ENCODE data around the gene SECISBP2. TPM values are rescaled to one million over a fixed set of nuclear protein-coding genes. Genes with fewer than 3 reads are reported as not detected.

The SECISBP2 gene
- total RNA-seq, 1 donor from 2014 or later, result 42.0 TPM

DNA sequence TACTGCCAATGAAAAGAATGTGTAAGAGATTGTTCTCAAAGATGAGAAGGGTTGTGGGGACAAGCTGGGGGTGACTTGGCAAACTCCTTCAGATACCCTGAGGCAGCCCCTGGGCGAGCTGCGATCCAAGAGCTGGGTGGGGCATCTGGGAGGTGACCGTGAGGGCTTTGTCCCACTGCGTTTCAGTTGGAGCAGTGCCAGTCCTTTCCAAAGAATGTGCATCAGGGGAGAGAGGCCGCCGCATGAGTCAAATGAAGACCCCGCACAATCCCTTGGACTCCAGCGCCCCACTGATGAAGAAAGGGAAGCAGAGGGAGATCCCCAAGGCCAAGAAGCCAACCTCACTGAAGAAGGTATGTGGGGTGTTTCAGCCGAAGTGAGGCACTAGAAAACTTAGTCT, 28.4 kb downstream of the SECISBP2 start:
- DNase-seq (ENCODE audit: extremely low read depth, low read depth, low spot score), result no peak

DNA sequence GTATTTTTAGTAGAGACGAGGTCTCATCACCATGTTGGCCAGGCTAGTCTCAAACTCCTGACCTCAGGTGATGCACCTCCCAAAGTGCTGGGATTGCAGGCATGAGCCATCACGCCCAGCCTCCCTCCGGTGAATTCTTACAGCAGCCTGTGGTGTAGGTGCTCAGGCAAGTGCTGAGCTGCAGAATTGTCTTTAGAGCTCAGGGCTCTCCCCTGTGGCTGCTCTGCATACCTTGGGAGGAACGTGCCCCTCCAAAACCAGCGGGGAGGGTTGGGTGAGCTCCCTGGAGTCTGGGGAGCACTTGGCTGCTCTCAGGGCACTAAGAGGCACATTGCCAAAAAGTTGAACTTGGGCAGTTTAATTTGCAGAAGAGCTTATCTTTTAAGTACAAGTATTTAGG, 29.4 kb downstream of the SECISBP2 start:
- no peak for DNase-seq (ENCODE audit: extremely low read depth, low read depth, low spot score)

DNA sequence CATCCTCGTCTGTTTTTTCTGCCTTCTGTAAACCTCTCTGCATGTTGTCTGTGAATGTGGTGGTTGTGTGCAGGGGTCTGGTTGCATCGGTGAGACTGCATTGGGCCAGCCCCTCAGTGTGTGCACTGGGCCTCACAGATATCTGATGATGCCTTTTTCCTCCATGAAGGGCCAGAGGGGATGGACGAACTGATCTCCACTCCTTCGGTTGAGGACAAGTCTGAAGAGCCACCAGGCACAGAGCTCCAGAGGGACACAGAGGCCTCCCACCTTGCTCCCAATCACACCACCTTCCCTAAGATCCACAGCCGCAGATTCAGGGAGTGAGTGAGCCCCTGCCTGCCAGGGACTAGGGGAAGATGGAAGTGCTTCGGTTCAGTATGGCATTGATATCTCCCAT, 31.3 kb downstream of the SECISBP2 start:
- DNase-seq (ENCODE audit: extremely low read depth, low read depth, low spot score), result no peak

DNA sequence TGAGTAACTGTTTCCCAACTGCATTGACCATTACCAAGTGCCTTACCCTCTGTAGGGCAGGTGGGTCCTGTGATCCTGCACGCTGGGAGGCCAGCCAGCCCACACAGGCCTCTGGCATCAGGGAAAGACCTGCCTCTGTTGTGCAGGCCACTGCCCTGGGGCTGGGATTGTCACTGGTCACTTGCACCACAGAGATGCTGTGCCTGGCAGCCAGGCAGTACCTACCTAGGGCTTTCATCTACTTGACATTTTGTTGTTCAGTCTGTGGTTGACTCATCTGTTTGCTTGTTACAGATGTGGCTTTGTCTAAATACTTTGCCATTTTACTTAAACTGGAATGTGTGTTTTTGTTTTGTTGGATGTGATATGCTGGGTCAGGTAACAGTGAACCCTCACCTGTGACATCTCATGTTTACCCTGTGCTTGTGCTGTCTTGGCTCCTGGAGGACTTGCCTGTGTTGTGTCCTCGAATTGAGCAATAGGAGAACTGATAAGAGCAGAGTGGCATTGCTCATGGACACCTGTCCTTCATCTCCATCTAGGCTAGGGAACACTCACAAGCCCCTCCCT, 32.8 kb downstream of the SECISBP2 start:
- no peak for DNase-seq (ENCODE audit: extremely low read depth, low read depth, low spot score)

DNA sequence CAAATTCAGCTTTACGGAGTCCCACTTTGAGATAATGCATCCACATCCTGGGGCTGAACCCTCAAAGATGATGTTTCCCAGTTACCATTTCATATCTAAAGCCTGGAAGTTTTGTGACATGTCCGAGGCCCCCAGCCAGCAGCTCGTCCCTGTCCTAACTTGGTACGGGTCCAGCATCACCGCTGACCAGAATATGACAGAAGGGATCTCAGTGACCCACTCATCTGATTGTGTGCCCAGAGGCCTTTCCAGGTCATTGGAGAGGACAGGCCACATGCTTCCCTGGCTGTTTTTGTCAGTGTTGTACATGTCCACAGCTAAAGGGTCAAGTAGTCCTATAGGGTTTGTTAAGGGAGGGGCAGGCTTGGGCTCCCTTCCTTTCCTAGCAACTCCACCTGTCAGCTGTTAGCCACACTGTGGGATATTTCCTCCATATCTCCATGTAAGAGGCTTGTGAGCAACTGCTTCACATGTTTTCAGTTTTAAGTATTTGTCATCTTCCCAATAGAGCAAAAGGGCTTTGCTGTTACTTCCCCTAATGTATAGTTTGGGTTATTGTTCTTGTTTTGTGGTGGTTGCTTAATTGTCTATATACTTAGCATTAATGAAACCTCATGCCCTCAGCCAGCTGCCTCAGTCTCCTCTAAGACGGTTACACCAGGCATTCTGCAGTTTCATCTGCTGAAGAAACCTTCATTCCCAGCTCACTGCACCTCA, 33.4 kb downstream of the SECISBP2 start:
- no peak for DNase-seq (ENCODE audit: extremely low read depth, low read depth, low spot score)

DNA sequence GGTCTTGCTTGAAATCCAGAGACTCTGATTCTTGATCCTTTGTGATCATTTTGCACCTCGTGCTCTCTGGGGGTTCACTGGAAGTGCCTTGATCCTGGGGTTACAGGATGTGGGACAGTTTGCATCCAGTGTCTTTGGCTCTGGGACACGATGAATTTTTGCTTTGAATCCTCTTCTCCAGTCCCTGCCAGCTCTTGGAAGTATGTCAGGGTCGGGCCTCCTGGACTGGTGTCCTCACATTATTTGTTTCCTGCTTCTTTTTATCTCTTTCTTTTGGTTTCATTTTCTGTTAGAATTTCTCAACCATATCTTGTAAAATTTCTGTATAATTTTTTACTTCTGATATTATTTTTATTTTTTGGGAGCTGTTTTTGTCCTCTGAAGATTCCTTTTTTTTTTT, 34.2 kb downstream of the SECISBP2 start:
- DNase-seq (ENCODE audit: extremely low read depth, low read depth, low spot score), result no peak

DNA sequence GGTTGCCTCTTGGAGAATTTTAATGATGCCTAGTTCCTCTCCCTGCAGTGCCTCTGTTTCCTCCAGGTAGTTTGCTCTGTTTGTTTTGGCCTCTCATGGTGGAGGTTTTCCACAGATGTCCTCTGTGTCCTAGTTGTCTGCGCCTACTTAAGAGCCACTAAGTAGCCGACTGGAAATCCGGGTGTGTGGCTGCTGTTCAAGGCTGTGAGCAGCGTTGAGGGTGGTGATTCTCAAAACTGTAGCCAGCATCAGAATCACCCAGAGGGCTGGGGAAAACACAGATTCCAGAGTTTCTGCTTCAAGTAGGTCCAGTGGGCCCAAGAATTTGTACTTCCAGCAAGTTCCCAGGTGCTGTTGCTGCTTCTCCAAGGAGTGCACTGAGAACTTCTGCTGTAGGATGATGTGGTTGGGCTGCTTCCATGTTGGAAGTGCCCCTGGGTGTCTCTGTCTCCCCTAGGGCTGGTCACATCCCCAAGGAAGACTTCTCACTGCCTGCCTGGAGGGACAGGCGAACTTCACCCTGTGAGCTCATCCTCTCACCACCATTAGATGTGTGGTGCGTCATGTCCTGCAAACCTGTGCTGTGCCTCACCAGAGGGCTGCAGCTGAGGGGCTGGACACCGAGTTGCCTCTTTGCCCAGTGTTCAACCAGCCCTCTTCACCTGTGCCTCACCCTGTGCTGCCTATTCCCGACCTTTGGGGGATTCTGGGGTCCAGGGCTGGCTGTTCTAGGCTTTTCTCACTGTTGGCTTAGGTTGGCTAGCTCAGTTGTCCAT, 34.8 kb downstream of the SECISBP2 start:
- no peak for DNase-seq (ENCODE audit: extremely low read depth, low read depth, low spot score)

DNA sequence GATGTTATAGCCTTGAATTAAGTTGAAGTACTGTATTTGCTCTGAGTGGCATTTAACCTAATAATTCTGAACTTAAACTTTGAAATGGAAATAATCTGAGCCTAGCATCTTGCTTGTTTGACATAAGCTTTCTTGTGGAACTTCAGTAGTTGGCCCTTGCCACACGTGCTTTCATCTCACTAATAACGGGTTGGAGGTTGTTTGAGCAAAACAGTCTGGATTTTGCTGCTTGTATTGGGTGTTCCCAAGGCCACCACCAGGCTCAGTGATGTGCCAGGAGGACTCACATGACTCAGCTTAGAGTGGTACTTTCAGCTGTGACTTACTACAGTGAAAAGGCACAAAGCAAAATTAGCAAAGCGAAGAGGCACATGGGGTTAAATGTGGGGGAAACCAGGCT, 35.7 kb downstream of the SECISBP2 start:
- DNase-seq (ENCODE audit: extremely low read depth, low read depth, low spot score), result no peak

DNA sequence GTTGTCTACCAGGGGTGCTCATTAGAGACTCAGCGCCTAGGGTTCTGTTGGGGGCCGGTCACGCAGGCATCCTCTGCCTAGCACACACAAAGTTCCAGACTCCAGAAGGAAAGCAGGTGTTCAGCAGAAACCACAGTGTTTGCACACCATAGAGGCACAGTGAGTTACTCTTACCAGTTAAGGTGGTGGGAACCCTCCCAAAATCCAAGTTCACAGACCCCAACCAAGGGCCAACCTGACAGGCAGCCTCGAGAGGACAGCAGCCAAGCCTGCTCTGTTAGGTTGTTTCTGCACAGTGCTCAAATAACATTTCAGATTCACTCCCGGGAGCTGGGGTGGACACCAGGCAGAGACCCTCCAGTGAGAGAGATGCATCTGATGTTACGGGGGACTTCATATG, 36.2 kb downstream of the SECISBP2 start:
- no peak for DNase-seq (ENCODE audit: extremely low read depth, low read depth, low spot score)

DNA sequence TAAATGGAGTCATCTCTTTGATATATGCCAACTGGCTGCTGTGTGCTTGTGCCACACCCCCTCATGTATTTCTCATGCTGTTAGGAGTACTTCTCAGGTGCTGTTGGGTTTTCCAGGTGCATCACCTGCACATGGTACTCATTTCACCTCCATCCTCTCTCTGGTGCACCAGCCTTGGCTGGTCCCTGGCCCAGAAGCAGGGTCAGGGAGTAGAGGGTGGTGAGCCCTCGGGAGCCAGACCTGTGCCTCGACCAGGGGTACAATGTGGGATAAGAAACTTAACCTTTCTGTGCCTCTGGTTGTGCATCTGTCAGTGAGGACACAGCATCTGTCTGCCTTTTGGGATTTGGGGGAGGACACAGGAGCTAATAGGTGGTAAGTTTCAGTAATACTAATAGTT, 38.5 kb downstream of the SECISBP2 start:
- DNase-seq (ENCODE audit: extremely low read depth, low read depth, low spot score), result no peak

DNA sequence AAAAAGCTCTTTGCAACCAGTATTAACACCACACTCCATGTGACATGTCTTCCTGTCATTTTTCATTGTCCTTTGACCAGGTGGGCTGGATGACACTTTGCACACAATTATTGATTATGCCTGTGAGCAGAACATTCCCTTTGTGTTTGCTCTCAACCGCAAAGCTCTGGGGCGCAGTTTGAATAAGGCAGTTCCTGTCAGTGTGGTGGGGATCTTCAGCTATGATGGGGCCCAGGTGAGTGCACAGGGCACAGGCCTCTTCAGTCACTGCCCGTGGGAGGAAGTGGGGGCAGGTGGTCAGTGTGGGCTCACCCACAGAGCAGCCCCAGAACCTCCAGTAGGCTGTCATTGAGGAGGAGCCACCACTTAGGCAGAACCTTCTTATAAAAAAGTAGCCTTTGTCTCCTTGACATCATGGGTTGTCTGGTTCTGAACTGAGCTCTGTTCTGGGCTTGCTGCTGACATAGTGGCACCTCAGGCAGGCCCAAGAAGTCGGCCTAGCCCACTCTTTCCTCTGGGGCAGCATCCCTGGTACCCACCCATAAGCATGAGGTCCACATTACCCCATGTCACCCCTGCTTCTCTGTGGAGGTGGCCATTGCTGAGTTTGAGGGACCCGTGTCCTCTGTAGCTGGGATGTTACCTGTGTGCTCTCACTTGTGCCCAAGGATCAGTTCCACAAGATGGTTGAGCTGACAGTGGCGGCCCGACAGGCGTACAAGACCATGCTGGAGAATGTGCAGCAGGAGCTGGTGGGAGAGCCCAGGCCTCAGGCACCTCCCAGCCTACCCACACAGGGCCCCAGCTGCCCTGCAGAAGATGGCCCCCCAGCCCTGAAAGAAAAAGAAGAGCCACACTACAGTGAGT, 39.3 kb downstream of the SECISBP2 start:
- DNase-seq (ENCODE audit: extremely low read depth, low read depth, low spot score), result no peak

DNA sequence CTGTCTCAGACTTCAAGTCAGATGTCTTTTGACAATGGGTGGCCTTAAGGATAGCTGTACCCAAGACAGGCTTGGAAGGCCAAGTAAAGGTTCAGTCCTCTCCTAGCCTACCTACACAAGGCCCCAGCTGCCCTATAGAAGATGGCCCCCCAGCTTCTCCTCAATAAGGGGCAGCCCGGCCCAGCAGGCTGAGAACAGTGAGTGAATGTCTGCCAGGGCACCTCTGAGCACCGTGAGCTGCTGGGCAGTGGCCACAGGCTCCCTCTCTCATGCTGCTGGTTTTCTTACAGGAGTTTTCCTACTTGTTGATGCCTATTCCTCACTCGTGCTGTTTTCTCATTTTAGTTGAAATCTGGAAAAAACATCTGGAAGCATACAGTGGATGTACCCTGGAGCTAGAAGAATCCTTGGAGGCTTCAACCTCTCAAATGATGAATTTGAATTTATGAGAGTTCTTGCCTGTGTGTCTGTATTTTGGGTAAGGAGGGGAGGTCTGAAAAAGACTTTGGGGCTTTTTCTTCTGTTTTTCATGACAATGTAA, 40.1 kb downstream of the SECISBP2 start:
- DNase-seq (ENCODE audit: extremely low read depth, low read depth, low spot score), result no peak

DNA sequence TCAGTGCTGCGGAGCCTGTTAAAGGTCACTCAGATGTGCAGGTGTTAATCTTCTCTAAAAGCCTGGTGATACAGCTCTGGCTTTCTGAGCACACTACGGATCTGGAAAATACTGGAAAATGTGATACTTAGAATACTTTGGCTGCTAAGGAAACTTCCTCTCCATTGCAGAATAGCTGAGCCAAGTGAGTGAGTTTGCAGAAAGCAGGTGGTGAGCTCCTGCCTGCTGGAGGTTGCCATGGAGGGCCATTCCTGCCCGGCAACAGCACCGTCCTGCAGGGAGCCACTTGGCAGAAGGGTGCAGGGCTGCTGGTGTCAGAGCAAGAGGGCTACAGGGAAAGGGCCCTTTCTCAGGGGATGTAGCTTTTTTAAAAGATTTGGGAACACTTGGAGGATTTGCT, 40.7 kb downstream of the SECISBP2 start:
- DNase-seq (ENCODE audit: extremely low read depth, low read depth, low spot score), result no peak

DNA sequence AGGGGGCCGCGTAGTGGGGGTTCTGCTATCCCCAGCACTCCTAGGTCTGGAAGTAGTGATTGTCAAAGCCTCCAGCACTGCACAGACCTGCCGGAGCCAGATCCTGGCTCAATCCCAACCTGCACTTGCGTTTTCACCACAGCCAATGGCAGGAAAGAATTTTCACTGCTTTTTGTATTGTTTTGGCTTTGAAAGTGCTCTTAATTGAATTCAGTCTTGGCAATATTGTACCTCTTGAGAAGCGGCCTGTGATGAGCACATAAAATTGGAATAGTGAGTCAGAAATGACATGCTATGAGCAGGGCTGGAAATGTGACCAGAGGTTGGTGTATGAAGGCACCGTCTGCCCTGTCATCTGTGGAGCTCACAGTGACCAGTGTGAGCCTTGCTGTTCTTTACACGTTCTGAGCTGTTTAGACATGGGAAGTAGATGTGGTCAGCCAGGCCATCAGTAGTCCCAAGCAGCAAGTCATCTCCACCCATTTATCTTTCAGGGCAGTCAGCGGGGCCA, 41.5 kb downstream of the SECISBP2 start:
- no peak for DNase-seq (ENCODE audit: extremely low read depth, low read depth, low spot score)

DNA sequence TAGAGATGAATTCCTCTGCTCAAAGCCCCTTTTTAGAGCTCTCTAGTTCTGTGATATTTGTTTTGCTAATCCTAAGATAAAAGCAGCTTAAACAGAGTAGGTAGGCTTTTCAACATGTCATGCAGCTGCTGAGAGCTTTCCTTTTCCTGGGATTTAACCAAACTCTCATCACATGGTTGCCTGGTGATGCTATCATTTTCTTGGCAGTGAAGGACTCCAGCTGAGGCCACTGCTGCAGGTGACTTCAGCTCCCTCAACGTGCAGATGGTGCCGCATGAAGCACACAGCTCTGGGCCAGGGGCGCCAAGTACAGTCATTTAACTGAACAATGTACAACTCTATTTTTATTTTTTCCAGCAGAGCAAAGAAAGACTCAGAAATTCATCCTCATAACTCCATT, 42.2 kb downstream of the SECISBP2 start:
- no peak for DNase-seq (ENCODE audit: extremely low read depth, low read depth, low spot score)

DNA sequence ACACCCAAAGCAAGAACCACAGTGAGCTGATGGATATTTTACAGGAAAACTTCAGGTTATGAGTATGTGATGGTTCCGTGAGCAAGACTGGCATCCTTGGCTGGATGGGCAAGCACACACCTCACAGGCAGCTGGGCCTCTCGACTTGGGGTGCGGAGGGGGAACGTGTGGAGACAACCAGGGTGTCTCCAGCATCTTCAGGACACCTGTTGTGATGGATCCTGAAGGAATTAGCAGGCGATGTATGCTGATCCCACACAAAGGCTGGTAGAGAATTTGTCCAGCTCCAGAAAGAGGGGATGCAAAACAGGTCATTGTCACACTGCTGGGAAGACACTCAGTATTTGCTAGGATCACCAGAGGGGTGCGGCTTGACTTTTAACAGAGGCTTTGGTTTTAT, 42.7 kb downstream of the SECISBP2 start:
- no peak for DNase-seq (ENCODE audit: extremely low read depth, low read depth, low spot score)

DNA sequence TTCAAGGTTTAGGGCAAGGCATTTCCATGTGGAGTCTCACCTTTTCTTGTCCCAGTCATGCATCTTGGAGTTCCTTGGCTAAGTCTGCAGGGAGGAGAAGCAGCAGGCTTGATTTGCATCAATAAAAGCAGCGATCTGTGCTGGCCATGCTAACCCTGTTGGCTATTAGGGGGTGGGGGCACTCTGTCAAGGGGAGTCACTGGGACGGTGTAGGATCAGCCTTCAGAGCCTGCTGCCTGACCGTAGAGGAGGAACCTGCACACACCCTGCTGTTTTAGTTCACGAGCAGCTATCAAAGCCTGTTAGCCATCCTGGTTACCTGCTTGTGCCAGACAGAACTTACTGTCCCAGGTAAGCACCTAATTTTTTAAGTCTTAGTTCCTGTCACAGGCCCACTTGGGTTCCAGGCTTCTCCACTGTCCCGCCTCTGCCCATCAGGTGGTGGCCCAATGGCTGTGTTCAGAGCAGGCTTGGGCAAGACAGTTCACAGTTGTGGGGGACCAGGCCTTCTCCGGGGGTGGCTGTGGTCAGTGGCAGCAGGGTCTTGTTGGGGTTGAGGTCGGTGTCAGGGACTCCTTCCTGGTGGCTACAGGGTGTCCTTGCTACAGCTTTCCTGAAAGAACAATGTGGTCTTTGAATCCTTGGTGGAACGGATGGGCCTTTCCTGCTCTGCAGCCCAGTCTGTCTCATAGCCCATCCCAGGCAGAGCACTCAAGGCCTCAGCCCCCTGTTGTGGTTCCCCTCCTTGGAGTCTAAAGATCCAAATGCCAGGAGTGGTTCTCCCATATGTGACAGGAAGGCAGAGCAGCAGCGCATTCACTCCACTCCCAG, 43.7 kb downstream of the SECISBP2 start:
- no peak for DNase-seq (ENCODE audit: extremely low read depth, low read depth, low spot score)

DNA sequence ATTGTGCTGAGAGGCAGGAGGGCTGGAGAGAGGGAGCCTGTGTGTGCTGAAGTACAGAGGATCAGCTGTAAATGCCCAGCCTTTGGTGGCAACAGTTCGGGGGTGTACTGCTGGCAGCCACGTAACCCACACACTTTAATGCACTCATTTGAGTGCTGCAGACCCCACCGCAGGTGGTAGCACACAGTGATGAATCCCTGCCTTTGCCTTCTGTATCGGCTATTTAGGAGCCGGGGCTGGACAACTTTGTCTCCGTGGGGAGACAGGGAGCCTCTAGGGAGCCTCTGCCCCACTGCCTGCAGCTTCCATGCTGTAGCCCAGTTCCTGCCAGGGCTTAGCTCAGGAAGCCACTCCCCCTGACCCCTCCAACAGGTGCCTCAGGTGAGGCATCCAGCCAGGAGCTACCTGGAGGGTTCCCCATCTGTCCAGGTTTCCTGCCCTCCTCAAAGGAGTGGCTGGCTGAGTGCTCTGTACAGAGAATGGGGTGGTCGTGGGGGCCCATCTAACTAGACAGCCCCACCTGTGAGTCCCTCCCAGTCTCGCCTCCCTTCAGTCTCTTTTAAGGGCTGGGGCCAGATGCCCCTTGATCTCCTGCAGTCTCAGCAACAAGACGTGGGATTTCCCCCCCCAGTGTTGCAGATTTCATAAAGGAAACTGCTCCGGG, 44.5 kb downstream of the SECISBP2 start:
- no peak for DNase-seq (ENCODE audit: extremely low read depth, low read depth, low spot score)

DNA sequence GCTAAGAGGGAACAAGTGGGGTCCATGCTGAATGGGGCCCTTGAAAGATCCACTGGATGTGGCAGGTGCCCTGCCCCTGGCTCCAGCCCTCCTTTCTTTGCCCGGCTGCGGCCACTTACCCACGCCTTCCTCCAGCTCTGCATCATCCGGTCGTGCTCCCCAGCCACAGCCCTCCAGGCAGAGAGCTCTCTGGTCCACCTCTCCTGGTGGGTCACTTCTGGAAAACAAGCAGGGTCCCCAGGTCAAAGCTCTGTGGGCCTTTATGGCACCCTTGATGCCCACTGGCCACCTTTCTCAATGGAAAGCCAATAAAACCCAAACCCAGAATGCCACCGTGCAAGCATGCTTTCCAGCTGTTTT, 45.0 kb downstream of the SECISBP2 start:
- DNase-seq (ENCODE audit: extremely low read depth, low read depth, low spot score), result no peak
